Right ventricle myocardium superior (tissue), 1 donor: ENCODE results near the gene POU2F2. TPM values are rescaled to one million over a fixed set of nuclear protein-coding genes. Genes with fewer than 3 reads are reported as not detected.
A peak's percentile ranks its signal among the peaks of the same experiment; 100 is the strongest.

Experiments
- ATAC-seq: fragments of 200-7000 bp; cut with Tn5 transposase; one replicate; pipeline ENCODE4 v1.9.1; 2020; ENCODE audit warnings: mild to moderate bottlenecking; ENCODE audit not compliant: poor library complexity
- DNase-seq: peaks from one replicate; pipeline ENCODE4 v3.0.0-alpha.2; 2020
- intact Hi-C: fragments of 100-400 bp; cut with DNase I; formaldehyde crosslinking; loops from one replicate; pipeline ENCODE4 v1.11.2; 2022
- total RNA-seq: library from RNA; stranded (reverse); fragmentation: NEBNext Ultra II Directional; extraction: Animal tissue kit (Norgen Biotek cat#: 25700); gene quantifications from one replicate; pipeline ENCODE4 v1.2.1, GENCODE V29; 2021
- donor health status: DM: no; HTN: yes; CAD: no; lungs with severe emphysema.

POU2F2 gene
- total RNA-seq, 1 donor from 2014 or later: 0.91 TPM

- intact Hi-C loops: no loop called here
- ATAC-seq (no peak), DNase-seq (no peak)
Measured at GRCh38 chr19:42158926-42159325, 26.7 kb upstream of the POU2F2 start.

DNA sequence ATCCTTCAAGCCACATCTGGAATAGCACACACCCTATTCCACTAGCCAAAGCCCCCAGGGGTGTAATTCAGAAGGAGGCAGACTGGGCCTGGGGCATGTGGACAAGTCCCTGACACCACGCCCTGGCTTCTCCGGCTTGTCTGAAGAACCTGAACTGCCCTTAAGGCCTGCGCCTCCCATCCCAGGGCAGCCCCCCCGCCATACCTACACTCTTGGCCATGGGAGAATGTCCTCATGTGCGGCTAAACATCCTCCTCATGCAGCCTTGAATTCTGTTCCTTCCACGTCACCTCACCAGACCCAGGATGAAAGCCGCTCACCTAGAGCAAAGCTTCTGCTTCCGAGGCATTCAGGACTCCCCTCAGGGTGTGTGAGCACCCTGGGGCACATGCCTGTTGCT is 24.3 kb upstream of the POU2F2 start:
- no peak for ATAC-seq
- intact Hi-C loops: no loop called here
- DNase-seq: no peak

- DNase-seq (no peak), ATAC-seq (no peak)
Measured at GRCh38 chr19:42155796-42156195, 23.6 kb upstream of the POU2F2 start.

DNA sequence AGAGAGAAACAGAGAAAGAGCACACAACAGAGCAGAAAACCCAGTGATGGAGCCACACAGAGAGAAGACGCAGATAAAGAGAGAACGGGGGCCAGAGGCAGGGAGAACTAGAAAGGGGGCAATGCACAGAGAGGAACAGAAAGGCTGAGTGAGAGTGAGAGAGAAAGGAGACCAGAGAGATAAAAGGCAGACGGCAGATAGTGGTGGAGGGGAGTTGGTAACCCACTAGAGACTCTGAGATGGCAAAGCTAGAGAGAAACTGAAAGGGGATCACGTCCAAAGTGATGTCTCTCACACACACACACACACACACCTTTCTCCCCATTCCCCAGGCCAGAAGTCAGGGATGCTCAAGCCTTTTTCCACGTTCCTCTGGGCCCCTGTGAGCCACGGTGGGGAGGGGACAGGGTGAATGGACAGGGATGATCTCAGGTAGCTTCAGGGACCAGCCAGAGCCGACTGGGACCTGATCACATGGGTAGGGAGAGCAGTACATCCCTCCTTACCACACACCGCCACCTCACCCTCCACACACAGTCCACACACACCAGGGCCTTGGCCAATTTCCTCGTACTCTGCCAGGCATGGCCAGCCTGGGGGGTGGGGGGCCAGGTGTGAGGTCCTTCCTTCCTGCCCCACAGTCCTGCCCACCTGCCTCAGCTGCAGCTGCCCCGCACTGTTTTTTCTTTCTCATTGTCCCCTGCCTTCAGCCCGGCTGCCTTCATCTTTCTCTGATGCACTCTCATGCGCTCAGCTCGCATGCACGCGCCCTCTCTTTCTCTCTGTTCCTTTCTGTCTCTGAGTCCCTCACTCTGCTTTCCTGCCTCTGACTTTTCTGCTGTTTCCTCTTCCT is 22.5 kb upstream of the POU2F2 start:
- intact Hi-C loops: no loop called here
- DNase-seq: no peak
- no peak for ATAC-seq

More at GRCh38 chr19:42155796-42156195, 23.6 kb upstream of the POU2F2 start:
- intact Hi-C loops: no loop called here

GRCh38 chr19:42153672-42154433 is 21.6 kb upstream of the POU2F2 start:
- intact Hi-C loops: no loop called here
- ATAC-seq: no peak
- no peak for DNase-seq

GRCh38 chr19:42152910-42153671 is 20.8 kb upstream of the POU2F2 start:
- DNase-seq (no peak), ATAC-seq (no peak)
- intact Hi-C loops: no loop called here

- no peak for DNase-seq
- intact Hi-C loops: no loop called here
- no peak for ATAC-seq
Measured at GRCh38 chr19:42151782-42152684, 19.8 kb upstream of the POU2F2 start.

DNA sequence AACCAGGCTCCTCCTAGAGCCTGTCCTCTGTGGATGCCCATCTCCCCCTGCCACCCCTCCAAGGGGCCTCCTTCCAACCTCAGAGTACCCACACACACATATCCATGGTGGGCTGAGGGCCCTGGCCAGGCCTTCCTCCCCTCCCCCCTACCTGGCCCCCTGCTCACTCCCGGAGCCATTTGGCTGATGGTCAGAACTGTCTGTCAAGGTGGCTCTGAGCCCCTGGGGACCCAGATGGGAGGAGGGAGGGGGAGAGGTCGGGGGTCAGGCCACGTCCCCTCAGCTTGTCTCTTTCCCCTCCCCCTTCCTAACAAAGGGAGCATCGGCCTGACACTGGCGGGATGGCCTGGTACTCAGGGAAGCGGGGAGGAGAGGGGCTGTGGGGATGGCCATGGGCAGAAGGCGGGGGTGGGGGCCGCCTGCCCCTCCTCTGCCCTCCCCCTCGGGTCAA is 18.7 kb upstream of the POU2F2 start:
- ATAC-seq: no peak

GRCh38 chr19:42150364-42150763 is 18.1 kb upstream of the POU2F2 start:
- no peak for DNase-seq
- intact Hi-C loops: no loop called here
- ATAC-seq: no peak

More for the DNA sequence above, 18.7 kb upstream of the POU2F2 start:
- DNase-seq: no peak
- intact Hi-C loops: no loop called here

DNA sequence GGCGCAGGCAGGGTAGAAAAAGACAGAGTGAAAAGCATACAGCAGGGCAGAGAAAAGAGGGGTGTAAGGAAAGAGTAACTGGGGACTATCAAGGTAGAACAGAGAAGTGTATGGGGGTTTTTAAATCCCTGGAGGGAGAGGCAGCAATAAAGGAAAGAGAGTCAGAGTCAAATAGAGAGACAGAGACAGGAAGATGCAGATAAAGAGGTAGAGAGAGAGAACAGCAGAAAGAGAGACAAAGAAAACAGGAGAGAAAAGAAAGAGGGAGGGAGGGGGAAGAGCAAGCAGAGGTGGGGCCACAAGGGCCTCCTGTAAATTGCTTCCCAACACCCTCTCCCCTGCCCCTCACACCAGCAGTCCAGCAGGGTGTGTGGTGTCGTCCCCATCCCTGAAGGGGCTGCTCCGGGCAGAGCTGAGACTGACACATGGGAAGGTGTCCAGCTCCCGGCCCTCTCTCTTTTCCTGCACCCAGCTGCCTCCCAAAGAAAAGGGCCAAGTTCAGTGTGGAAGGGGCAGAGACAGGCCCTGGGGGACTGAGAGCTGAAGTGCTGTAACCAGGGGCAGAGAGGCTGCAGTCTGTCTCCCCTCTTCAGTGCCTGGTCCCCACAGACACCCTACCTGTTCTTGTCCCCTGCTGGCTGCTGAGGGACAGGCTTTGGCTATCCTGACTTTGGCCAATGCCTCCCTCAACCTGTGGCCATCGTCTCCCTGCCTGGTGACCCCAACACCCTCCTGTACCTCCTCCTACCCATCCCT is 17.4 kb upstream of the POU2F2 start:
- ATAC-seq (no peak), DNase-seq (no peak)
- intact Hi-C loops: no loop called here

GRCh38 chr19:42148266-42148665 is 16.0 kb upstream of the POU2F2 start:
- intact Hi-C loops: no loop called here
- ATAC-seq: no peak
- no peak for DNase-seq

DNA sequence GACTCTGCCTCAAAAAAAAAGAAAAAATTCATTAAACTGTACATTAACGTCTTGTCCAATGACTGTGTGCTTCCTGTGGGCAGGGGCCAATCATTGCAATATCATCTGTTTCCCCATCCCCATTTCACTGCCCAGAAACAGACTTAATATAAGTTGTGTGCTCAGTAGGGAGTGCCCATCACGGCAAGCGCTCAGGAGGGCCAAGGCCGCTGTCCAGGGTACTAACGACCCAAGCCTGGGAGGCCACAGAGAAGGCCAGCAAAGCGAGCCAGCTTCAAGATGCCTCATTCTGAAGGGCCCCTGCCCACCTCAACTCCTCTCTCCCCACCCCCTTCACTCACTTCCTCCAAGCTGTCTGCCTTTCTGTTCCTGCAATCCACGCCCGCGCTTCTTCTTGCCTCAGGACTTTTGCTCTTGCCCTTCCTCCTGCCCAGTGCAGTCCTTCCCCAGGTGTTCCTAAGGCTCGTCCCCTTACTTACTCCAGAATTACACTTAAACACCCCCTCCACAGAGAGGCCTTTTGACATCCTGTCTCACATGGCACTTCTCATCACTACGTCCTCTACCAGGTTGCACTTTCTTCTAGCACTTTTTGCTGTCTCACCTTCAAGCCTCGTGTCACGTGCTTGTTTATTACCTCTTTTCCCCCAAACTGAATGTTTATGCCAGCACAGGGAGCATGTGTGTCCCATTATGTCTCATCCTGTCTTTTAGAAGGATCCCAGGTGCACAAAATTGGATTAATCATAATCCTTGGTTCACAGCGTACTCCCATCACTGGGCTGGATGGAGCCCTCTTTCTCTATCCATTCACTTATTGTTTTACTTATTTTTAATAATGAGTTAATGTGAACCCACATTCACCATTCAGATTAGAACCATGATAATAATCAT is 11.3 kb upstream of the POU2F2 start:
- intact Hi-C loops: no loop called here
- ATAC-seq (no peak), DNase-seq (no peak)

DNA sequence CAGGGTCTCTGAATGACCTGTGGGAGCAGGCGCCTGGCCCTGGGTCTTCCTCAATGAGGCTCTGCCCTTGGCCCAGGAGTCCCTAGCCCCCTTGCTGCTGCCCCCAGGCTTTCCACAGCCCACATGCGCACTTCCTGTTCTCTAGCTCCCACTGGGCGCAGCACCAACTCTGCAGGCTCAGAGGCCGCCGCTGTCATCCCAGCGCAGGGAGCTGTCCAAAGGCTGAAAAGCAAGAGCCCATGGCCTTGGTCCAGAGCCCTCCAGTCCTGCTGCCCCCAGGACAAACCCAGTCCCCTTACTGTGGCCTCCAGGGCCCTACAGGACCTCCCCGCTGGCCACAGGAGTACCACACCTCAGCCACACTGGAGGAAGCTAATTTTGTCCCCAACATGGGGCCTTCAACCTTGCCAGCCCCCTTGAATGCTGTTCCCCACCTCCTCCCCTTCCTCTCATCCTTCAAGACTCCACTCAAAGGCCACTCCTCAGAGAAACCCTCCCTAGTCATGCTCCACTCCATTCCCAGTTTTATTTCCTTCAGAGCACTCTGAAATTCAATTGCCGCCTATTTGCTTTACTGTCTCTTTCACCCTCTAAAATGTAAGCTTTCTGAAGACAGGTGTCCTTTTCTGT is 8.0 kb upstream of the POU2F2 start:
- DNase-seq (peak; percentile 74), ATAC-seq (peak; percentile 79)
- intact Hi-C loops: no loop called here

DNA sequence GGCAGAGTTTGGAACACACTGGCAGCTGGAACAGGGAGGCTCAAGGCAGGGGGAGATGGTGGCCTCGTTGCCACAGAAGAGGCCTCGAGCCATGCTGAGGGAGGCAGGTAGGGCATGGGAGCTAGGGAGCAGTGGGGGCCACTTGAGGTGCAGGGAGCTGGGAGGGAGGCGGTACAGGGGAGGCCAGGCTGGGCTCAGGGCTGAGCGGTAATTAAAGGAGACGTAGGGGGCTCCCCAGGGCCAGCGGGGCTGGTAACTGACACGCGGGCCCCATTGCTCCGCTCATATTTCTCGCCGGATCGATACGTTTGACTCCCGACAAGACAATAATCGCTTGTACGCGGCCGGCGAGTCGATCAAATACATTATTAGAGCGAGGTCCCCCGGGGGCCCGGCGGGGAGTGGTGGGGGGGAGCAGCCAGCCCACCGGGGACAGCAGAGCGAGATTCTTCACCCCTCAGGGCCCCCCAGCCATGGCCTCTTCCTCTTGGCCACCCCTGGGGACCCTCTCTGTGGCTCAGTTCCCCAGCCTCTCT is 2.4 kb upstream of the POU2F2 start:
- no peak for ATAC-seq
- intact Hi-C loops: loop anchor here (10.0 kb wide), 1 partner anchor 190 kb away; the partner anchor contains the start of gene MEGF8
- no peak for DNase-seq

GRCh38 chr19:42132851-42133528 is 744 bp upstream of the POU2F2 start:
- intact Hi-C loops: loop anchor here (2.0 to 10.0 kb wide), 2 partner anchors 52 to 192 kb away; partner anchors contain the start of gene MEGF8
- DNase-seq (peak; percentile 85), ATAC-seq (peak; percentile 91)
